ENCODE results near the gene FAM131B.
"Not testable (repeated sequence)": the region's sequence is repeated elsewhere in the genome, so short reads cannot be mapped to it uniquely, and the experiment has no call there.

FAM131B gene

DNA sequence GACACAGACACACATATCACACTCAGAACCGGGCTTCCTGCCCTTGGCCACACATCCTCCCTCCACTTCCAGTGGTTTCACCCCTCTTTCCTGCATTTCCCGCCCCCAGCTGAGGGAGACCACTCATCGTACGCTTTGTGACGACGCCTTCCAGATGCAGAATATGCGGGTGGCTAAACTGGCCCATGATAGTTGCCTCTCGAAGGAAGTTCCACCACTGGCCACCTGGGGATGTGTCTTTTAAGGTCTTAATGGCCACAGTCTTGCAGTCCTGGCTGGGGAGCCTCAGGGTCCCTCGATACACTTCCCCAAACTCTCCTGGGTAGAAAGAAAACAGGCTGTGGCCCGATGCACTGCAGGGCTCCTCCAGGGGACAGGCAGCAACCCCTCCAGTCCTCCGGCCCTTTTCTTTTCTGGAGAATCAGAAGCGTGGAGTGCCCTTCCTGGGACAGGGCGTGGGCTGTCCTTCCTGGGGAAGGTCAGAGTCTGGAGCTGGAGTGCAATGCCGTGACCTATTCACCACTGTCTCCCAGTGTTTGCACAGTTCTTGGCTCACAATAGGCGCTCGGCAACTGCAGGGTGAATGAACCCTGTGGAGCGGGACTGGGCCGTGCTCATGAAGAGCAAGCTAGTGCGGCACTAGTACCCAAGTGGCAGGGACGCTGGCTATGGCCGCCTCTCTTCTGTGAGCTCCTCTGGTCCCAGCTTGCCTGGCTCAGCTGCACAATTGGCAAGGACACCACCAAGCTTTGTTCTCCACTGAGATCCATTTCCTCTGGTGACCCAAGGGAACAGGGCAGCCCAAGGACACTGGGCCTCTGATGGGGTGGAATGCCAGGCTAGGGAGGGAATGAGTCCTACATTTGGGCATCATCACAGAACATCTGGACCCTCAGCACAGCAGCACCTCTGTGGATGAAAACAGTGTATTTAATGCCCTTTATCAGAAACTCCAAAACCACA lies 33.0 kb upstream of the FAM131B start:
- DNase-seq (ENCODE audit: low read depth in 3 of 3): no peak

DNA sequence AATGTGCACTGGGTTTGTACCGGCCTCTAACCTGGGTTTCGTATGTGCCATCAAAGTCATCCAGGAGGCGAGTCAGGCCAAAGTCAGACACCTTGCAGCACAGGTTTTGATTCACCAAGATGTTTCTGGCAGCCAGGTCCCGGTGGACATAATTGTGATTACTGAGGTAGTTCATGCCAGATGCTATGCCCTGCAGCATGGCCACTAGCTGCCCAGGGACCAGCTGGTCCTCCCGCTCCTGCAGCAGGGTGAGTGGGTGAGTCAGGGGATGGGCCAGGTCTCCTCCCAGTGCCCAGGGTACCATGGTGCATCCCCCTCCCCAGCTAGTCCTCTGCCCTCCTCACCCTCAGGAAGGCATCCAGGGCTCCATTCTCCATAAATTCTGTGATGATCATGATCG lies 32.3 kb upstream of the FAM131B start:
- DNase-seq (ENCODE audit: low read depth in 3 of 3): no peak

GRCh38 chr7:143394068-143394467 lies 31.6 kb upstream of the FAM131B start:
- no peak for DNase-seq (ENCODE audit: low read depth in 3 of 3)

GRCh38 chr7:143393267-143394041 lies 30.9 kb upstream of the FAM131B start:
- DNase-seq (ENCODE audit: low read depth in 3 of 3): no peak

- no peak for DNase-seq (ENCODE audit: low read depth in 3 of 3)
Measured at GRCh38 chr7:143392875-143393266, 30.4 kb upstream of the FAM131B start.

DNA sequence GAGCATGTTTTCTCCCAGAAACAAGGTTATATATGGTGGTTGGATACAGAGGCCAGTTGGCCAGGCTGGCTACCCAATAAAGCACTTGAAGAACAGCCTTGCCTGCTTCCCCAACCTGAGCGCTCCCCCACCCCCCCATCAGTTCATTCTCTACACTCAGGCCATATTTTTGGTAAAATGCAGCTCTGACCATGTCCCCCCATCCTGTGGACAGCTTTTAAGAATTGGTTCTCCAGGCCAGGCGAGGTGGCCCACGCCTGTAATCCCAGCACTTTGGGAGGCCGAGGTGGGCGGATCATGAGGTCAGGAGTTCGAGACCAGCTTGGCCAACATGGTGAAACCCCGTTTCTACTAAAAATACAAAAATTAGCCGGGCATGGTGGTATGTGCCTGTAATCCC lies 29.9 kb upstream of the FAM131B start:
- not testable (repeated sequence) for DNase-seq (ENCODE audit: low read depth in 3 of 3)

DNA sequence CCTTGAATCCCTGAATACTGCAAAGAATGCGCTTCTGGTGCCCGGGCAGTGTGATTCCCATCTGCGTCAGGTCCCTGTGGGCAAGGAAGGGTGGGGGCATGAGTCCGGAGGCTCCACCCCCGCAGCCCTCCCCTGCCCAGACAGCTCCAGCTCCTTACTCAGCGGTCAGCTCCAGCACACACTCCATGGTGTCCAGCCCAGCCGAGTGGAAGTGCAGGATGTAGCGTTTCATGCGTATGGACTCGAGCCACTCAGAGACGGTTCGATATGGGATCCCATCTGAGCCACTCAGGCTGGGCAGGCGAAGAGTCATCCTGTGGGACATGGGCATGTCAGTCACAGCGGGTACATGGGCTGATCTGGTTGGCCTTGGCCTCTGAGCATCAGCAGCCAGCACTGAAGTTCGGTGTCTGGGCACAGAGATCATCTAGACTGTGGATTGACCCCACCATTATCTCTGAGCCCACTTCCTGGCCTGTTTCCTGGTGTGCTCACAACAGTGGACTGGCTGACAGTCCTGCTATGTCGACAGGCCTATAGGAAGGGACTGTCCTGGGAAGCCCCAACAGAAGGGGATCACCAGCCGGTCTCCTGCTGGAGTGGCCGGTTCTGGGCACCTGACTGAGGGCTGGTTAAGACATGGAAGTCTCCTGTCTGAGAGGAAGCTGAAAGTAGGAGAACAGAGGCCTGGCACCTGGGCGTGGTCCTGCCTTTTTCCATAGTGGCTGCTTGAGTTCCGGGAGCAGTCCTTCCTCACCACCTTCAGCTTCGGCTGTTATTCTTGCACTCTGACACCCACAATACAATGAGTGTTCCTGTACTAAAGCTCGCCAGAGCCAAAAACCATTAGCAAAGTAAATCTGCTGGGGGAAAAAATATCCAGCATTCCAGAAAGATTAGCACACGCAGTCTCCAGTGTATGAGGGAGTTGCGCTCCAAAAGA lies 29.2 kb upstream of the FAM131B start:
- DNase-seq (ENCODE audit: low read depth in 3 of 3): no peak

DNA sequence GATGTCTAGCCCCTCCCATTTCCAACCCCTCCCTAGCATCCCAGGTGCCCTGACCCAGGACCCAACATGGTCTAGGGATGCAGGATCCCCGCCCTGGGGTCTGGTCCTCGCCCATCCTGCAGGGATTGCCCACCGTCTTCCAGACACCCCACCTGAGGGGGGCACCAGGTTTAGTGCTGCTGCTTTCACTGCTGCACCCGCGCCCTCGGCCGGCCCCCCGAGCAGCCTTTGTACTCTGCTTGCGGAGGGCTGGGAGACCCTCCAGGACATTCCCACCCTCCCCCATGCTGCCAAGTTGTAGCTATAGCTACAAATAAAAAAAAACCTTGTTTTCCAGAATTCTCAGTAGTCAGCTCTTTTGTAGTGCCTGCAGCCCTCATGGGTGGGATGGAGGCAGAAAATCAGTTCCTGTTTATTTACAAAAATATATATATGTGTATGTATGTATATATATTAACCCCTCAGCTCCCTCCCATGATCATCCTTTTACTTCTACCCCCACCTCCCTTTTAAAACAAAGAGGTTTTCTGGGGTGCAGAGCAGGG lies 28.3 kb upstream of the FAM131B start:
- DNase-seq (ENCODE audit: low read depth in 3 of 3): no peak

GRCh38 chr7:143390104-143390772 lies 27.7 kb upstream of the FAM131B start:
- DNase-seq (ENCODE audit: low read depth in 3 of 3): no peak

DNA sequence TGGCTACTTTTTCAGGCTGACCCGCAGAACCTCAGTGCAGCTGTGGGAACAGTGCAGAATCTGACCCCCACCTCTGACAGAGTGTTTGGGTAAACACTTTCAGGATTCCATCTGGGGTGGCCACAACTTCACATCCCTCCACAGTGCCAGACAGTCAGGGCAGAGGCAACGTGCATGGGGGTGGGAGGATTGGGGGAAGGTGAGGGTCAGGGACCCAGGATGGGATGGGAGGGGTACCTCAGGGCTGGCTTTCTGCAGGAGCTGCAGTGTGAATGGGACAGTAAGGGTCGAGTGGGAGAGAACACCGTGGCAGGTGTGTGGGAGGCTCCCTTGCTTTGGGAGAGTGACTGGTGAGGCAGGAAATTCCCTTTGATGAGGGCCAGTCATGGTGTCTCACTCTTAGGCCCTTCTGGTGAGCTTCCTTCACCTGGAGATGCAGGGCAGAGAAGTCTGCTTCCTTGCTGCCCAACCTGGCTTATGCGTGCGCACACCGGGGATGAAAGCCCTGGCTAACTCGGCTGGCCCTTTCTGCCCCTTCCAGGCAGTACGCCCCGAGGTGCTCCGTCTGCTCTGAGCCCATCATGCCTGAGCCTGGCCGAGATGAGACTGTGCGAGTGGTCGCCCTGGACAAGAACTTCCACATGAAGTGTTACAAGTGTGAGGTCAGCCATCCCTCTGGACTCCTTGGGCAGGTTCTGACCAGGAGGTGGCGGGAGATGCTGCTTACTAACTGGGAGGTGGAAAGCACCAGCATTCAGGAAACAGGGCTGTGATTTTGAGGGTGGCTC lies 27.0 kb upstream of the FAM131B start:
- no peak for DNase-seq (ENCODE audit: low read depth in 3 of 3)

DNA sequence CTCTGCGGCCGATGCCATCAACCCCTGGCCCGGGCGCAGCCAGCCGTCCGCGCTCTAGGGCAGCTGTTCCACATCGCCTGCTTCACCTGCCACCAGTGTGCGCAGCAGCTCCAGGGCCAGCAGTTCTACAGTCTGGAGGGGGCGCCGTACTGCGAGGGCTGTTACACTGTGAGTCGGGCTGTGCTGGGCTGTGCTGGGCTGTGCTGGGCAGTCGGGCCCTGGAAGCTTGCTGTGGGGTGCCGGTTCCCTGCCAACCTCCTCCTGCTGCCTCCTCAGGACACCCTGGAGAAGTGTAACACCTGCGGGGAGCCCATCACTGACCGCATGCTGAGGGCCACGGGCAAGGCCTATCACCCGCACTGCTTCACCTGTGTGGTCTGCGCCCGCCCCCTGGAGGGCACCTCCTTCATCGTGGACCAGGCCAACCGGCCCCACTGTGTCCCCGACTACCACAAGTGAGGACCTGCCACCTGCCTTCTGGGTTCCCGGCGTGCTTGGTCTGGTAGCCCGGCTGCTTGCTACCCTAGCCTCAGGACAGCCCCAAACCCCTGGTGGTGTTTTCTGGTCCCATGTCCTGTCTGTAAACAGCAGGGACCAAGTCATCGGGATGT lies 26.1 kb upstream of the FAM131B start:
- no peak for DNase-seq (ENCODE audit: low read depth in 3 of 3)

DNA sequence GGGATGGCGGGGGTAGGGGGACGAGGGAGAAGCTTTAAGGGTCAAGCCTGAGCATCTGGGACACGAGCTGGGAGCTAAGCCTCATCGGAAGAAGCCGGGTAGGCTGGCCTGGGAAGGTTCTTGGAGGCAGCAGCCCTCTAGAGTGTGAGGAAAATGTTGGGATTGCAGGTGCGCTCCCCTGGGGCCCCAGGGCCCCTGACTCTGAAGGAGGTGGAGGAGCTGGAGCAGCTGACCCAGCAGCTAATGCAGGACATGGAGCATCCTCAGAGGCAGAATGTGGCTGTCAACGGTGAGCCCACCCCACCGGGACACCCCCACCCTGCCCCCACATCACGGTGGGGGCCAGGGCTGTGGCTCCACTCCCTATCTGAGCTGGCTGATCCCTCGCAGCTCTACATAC lies 25.5 kb upstream of the FAM131B start:
- DNase-seq (ENCODE audit: low read depth in 3 of 3): no peak

DNA sequence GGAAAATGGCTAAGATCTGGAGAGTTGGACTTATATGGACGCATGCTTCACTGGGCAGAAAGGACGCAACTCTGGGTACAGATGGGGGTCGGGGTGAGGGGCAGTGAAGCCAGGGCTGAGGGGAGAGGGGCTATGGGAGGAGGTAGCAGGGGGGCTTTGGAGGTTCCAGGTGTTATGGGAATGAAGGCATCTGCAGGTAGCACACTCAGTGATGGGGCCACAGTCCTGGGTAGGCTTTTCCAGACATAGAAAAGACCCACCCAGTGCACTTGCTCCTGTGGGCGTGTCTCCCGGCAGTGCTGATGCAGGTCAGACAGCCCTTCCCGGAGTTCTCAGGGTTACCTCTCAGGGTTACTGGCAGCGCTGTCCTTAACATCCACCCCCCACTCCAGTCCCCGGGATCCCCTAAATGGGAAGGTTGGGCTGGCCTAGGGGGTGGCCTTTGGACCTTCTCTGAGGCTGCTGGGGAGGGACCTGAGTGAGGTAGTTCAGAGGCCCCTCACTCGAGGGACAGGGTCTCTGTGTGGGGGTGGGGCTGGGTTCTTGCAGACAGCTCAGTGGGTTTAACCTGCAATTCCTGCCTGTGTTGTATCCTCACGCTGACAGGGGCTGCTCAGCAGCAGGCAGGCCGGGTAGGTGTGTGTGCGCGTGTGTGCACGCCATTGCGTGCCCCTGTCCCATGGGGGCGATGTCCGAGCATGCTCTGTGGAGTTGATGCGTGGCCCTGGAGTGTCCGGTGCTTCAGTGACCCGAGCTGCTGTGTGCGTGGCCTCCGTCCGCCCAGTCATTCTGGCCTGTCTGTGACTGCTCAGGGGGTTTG lies 24.9 kb upstream of the FAM131B start:
- no peak for DNase-seq (ENCODE audit: low read depth in 3 of 3)

DNA sequence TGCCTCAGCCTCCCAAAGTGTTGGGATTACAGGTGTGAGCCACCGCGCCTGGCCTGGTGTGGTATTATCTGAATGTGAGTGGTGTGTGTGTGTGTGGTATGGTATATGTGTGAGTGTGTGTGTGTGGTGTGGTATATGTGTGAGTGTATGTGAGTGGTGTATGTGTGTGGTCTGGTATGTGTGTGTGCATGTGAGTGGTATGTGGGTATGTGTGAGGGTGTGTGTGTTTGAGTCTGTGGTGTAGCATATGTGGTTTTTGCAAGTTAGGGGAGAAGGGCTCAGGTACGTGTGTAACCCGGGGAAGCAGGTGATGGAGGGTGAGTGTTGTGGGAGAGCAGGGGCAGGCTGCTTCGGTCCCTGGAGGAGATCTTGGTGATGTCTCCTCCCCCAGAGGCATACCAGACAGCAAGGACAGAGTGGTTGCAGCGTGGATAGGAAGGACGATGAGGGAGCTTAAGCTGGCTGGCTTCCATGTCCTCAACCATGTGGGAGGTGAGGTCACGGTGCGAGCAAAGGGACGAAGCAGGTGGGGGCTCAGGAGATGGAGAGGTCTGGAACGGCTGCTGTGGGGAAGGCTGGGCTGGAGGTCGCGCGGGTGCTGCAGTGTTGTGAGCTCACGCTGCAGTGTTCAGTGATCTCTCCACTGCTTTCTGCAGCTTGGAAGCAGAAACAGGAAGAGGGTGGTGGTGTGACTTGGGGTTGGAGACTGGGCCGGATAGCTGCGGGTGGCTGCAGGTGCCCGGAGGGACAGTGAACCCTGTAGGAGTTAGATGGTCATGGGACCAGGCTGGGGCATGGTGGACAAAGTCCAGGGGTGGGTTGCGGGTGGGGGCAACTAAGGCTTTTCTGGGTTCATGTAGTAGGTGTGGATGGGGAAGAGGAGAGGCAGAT lies 23.6 kb upstream of the FAM131B start:
- no peak for DNase-seq (ENCODE audit: low read depth in 3 of 3)

DNA sequence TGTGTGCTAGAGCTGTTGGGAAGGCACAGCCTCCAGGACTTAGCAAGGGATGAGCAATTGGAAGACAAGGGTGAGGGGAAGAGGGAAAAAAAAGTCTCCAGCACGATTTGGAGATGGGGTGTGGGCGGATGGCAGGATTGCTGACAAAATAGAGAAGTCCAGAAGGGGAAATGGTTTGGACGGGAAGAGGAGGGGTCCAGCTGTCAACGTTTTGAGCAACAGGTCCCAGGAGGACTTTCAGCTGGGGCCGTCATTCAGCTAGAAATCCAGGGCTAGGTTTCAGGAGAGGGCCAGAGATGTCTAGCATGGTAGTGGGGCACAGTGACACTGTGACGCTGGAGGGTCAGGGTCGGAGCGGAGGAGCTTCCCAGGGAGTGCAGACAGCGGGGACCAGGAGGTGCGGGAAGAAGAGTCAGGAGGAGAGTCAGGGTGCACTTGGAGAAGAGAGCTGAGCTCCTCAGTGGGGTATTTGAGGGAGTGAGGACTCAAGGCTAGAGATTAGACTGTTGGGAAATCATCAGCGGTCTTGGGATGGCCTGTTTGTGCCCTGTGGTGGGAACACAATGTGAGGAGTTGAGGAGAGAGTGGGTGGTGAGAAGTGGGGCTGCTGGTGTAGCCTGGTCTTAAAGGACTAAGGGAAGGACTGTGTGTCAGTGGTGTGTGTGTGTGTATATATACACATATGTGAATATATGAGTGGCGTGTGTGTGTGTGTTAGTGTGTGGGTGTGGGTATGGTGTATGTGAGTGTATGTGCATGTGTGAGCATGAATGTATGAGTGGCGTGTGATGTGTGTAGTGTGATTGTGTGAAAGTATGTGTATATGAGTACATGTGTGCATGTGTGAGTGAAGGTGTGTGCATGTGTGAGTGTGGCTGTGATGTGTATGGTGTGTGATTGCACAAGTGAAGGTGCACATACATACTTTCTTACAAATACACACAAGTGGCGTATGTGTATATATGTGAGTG lies 22.4 kb upstream of the FAM131B start:
- DNase-seq (ENCODE audit: low read depth in 3 of 3): no peak

- DNase-seq (ENCODE audit: low read depth in 3 of 3): no peak
Measured at GRCh38 chr7:143384148-143384547, 21.6 kb upstream of the FAM131B start.

- no peak for DNase-seq (ENCODE audit: low read depth in 3 of 3)
Measured at GRCh38 chr7:143383642-143383957, 21.1 kb upstream of the FAM131B start.
